GM21360 (cell line): ENCODE data around the gene ZDHHC14.

ENCODE experiments used
- ATAC-seq: cut with Tn5 transposase; IDR thresholded peaks from one replicate; pipeline ENCODE4 v1.9.1; 2021; ENCODE audit warnings: mild to moderate bottlenecking, moderate library complexity; ENCODE audit not compliant: unreplicated experiment

Gene ZDHHC14

GRCh38 chr6:157653521-157653920 is 272.5 kb downstream of the ZDHHC14 start:
- ATAC-seq: no peak

- ATAC-seq: no peak
Measured at GRCh38 chr6:157655139-157655538, 274.1 kb downstream of the ZDHHC14 start.

- ATAC-seq: no peak
Measured at GRCh38 chr6:157656437-157656997, 275.5 kb downstream of the ZDHHC14 start.

- ATAC-seq: no peak
Measured at GRCh38 chr6:157657754-157658153, 276.8 kb downstream of the ZDHHC14 start.

GRCh38 chr6:157658301-157658700 is 277.3 kb downstream of the ZDHHC14 start:
- no peak for ATAC-seq

- no peak for ATAC-seq
Measured at GRCh38 chr6:157659536-157660271, 278.7 kb downstream of the ZDHHC14 start.

GRCh38 chr6:157660414-157660813 is 279.4 kb downstream of the ZDHHC14 start:
- no peak for ATAC-seq

- ATAC-seq: no peak
Measured at GRCh38 chr6:157661652-157662051, 280.7 kb downstream of the ZDHHC14 start.

- ATAC-seq: no peak
Measured at GRCh38 chr6:157663261-157663660, 282.3 kb downstream of the ZDHHC14 start.

- no peak for ATAC-seq
Measured at GRCh38 chr6:157665180-157665579, 284.2 kb downstream of the ZDHHC14 start.

GRCh38 chr6:157666729-157667128 is 285.7 kb downstream of the ZDHHC14 start:
- ATAC-seq: no peak

GRCh38 chr6:157667211-157668008 is 286.4 kb downstream of the ZDHHC14 start:
- no peak for ATAC-seq

- no peak for ATAC-seq
Measured at GRCh38 chr6:157668009-157668401, 287.0 kb downstream of the ZDHHC14 start.

- no peak for ATAC-seq
Measured at GRCh38 chr6:157668713-157669112, 287.7 kb downstream of the ZDHHC14 start.

GRCh38 chr6:157669323-157669722 is 288.3 kb downstream of the ZDHHC14 start:
- ATAC-seq: no peak

GRCh38 chr6:157669747-157670216 is 288.8 kb downstream of the ZDHHC14 start:
- ATAC-seq: no peak

- no peak for ATAC-seq
Measured at GRCh38 chr6:157670466-157671186, 289.6 kb downstream of the ZDHHC14 start.

- ATAC-seq: no peak
Measured at GRCh38 chr6:157672726-157673412, 291.9 kb downstream of the ZDHHC14 start.

- no peak for ATAC-seq
Measured at GRCh38 chr6:157673596-157673995, 292.6 kb downstream of the ZDHHC14 start.

GRCh38 chr6:157674061-157674460 is 293.1 kb downstream of the ZDHHC14 start:
- ATAC-seq: no peak

GRCh38 chr6:157675831-157676230 is 294.8 kb downstream of the ZDHHC14 start:
- ATAC-seq: no peak
